GM23338 (cell line): Measurements from ENCODE around the gene CCRL2. TPM values are rescaled to one million over a fixed set of nuclear protein-coding genes. Genes with fewer than 3 reads are reported as not detected.

Experiments used
- EZH2 ChIP-seq: fragments of 200-600 bp; sonication (generic); IDR thresholded peaks from one replicate; pipeline ENCODE4 v1.8.0; 2017; ENCODE audit warnings: antibody characterized with exemption, mild to moderate bottlenecking, low read depth; ENCODE audit not compliant: unreplicated experiment
- EZH2phosphoT487 ChIP-seq: fragments of 200-600 bp; sonication (generic); IDR thresholded peaks from one replicate; pipeline ENCODE4 v1.8.1; 2018; ENCODE audit warnings: antibody characterized with exemption; ENCODE audit not compliant: unreplicated experiment
- JUNB ChIP-seq: IDR thresholded peaks from one replicate; pipeline ENCODE4 v1.6.1; 2016; ENCODE audit warnings: antibody characterized with exemption; ENCODE audit not compliant: unreplicated experiment
- NANOG ChIP-seq: IDR thresholded peaks from 2 replicates; pipeline ENCODE4 v1.6.1; 2016; ENCODE audit warnings: antibody characterized with exemption, borderline replicate concordance
- POLR2AphosphoS5 ChIP-seq: IDR thresholded peaks from 2 replicates; pipeline ENCODE4 v1.6.1; 2016; ENCODE audit warnings: antibody characterized with exemption, low read depth
- STAT1 ChIP-seq: IDR thresholded peaks from one replicate; pipeline ENCODE4 v1.6.1; 2016; ENCODE audit warnings: antibody characterized with exemption; ENCODE audit not compliant: unreplicated experiment
- ZNF114 ChIP-seq: fragments of 250-450 bp; sonication (Bioruptor Pico); IDR thresholded peaks from 2 replicates; pipeline ENCODE4 v1.5.0; 2020; ENCODE audit warnings: mild to moderate bottlenecking, moderate library complexity
- polyA plus RNA-seq: library from polyadenylated mRNA; unstranded; fragments of >200 nt; fragmentation: Nextera tagmentation; extraction: Ambion mirVana; gene quantifications from 2 replicates; pipeline ENCODE4 v1.2.1, GENCODE V29; 2016
- total RNA-seq: library from RNA; depleted of rRNA; stranded (reverse); fragments of >200 nt; shearing (Covaris generic); gene quantifications from 2 replicates; pipeline ENCODE4 v1.2.3, GENCODE V29; 2014
- TF ChIP-seq, protein P1 (sequence below), 2 experiments: fragments of 200-600 bp in 1 of 2; sonication (generic) in 1 of 2; conservative IDR thresholded peaks; 2 replicates each; pipeline versions ENCODE4 v1.5.1 to v1.6.1; 2016 to 2017; ENCODE audit warnings: antibody characterized with exemption in 2 of 2, low read depth in 2 of 2, mild to moderate bottlenecking in 2 of 2, moderate library complexity in 1 of 2
- TF ChIP-seq, protein P2 (sequence below): fragments of 250-450 bp; sonication (Bioruptor Pico); IDR thresholded peaks from 2 replicates; pipeline ENCODE4 v1.5.0; 2020; ENCODE audit warnings: mild to moderate bottlenecking, moderate library complexity

CCRL2 gene
- total and polyA plus RNA-seq, 2 experiments from 2014 or later: not detected

DNA sequence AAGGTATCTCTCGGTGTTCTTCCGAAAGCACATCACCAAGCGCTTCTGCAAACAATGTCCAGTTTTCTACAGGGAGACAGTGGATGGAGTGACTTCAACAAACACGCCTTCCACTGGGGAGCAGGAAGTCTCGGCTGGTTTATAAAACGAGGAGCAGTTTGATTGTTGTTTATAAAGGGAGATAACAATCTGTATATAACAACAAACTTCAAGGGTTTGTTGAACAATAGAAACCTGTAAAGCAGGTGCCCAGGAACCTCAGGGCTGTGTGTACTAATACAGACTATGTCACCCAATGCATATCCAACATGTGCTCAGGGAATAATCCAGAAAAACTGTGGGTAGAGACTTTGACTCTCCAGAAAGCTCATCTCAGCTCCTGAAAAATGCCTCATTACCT lies 48.6 kb upstream of the CCRL2 start (continued):
- TF ChIP-seq, protein P1, sequence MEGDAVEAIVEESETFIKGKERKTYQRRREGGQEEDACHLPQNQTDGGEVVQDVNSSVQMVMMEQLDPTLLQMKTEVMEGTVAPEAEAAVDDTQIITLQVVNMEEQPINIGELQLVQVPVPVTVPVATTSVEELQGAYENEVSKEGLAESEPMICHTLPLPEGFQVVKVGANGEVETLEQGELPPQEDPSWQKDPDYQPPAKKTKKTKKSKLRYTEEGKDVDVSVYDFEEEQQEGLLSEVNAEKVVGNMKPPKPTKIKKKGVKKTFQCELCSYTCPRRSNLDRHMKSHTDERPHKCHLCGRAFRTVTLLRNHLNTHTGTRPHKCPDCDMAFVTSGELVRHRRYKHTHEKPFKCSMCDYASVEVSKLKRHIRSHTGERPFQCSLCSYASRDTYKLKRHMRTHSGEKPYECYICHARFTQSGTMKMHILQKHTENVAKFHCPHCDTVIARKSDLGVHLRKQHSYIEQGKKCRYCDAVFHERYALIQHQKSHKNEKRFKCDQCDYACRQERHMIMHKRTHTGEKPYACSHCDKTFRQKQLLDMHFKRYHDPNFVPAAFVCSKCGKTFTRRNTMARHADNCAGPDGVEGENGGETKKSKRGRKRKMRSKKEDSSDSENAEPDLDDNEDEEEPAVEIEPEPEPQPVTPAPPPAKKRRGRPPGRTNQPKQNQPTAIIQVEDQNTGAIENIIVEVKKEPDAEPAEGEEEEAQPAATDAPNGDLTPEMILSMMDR (conservative IDR thresholded peaks at IDR 0.05; ENCODE audit: low read depth in 2 of 2): no peak
- TF ChIP-seq EZH2 (no peak), ZNF114 (CRISPR knock-in tag) (no peak), NANOG (no peak), POLR2AphosphoS5 (no peak), STAT1 (no peak), JUNB (no peak), EZH2phosphoT487 (no peak)
- TF ChIP-seq, protein P2, sequence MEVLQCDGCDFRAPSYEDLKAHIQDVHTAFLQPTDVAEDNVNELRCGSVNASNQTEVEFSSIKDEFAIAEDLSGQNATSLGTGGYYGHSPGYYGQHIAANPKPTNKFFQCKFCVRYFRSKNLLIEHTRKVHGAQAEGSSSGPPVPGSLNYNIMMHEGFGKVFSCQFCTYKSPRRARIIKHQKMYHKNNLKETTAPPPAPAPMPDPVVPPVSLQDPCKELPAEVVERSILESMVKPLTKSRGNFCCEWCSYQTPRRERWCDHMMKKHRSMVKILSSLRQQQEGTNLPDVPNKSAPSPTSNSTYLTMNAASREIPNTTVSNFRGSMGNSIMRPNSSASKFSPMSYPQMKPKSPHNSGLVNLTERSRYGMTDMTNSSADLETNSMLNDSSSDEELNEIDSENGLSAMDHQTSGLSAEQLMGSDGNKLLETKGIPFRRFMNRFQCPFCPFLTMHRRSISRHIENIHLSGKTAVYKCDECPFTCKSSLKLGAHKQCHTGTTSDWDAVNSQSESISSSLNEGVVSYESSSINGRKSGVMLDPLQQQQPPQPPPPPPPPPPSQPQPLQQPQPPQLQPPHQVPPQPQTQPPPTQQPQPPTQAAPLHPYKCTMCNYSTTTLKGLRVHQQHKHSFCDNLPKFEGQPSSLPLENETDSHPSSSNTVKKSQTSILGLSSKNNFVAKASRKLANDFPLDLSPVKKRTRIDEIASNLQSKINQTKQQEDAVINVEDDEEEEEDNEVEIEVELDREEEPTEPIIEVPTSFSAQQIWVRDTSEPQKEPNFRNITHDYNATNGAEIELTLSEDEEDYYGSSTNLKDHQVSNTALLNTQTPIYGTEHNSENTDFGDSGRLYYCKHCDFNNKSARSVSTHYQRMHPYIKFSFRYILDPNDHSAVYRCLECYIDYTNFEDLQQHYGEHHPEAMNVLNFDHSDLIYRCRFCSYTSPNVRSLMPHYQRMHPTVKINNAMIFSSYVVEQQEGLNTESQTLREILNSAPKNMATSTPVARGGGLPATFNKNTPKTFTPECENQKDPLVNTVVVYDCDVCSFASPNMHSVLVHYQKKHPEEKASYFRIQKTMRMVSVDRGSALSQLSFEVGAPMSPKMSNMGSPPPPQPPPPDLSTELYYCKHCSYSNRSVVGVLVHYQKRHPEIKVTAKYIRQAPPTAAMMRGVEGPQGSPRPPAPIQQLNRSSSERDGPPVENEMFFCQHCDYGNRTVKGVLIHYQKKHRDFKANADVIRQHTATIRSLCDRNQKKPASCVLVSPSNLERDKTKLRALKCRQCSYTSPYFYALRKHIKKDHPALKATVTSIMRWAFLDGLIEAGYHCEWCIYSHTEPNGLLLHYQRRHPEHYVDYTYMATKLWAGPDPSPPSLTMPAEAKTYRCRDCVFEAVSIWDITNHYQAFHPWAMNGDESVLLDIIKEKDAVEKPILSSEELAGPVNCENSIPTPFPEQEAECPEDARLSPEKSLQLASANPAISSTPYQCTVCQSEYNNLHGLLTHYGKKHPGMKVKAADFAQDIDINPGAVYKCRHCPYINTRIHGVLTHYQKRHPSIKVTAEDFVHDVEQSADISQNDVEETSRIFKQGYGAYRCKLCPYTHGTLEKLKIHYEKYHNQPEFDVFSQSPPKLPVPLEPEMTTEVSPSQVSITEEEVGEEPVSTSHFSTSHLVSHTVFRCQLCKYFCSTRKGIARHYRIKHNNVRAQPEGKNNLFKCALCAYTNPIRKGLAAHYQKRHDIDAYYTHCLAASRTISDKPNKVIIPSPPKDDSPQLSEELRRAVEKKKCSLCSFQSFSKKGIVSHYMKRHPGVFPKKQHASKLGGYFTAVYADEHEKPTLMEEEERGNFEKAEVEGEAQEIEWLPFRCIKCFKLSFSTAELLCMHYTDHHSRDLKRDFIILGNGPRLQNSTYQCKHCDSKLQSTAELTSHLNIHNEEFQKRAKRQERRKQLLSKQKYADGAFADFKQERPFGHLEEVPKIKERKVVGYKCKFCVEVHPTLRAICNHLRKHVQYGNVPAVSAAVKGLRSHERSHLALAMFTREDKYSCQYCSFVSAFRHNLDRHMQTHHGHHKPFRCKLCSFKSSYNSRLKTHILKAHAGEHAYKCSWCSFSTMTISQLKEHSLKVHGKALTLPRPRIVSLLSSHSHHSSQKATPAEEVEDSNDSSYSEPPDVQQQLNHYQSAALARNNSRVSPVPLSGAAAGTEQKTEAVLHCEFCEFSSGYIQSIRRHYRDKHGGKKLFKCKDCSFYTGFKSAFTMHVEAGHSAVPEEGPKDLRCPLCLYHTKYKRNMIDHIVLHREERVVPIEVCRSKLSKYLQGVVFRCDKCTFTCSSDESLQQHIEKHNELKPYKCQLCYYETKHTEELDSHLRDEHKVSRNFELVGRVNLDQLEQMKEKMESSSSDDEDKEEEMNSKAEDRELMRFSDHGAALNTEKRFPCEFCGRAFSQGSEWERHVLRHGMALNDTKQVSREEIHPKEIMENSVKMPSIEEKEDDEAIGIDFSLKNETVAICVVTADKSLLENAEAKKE (CRISPR knock-in tag): no peak
